K562 (cell line): ENCODE results near the gene CCR8. TPM values are rescaled to one million over a fixed set of nuclear protein-coding genes. Genes with fewer than 3 reads are reported as not detected.

Experiments used
- ATF7 ChIP-seq: fragments of 450-650 bp; IDR thresholded peaks from 2 replicates; pipeline ENCODE4 v1.7.1; 2014; ENCODE audit warnings: mild to moderate bottlenecking, moderate library complexity
- CEBPB ChIP-seq: fragments of 450-650 bp; IDR thresholded peaks from 2 replicates; pipeline ENCODE4 v1.6.1; 2016; ENCODE audit warnings: missing genetic modification characterization, missing compliant biosample characterization
- CREB1 ChIP-seq, 2 experiments: sonication (generic) in 1 of 2; formaldehyde crosslinking in 1 of 2; IDR thresholded peaks; 2 replicates each; pipeline versions ENCODE4 v1.6.1 to v1.8.0; 2012 to 2022; ENCODE audit warnings: inconsistent platforms in 1 of 2, mild to moderate bottlenecking in 1 of 2, missing genetic modification reagents in 1 of 2, moderate library complexity in 1 of 2
- DMBX1 ChIP-seq: fragments of 250-450 bp; sonication (Bioruptor Pico); IDR thresholded peaks from 2 replicates; pipeline ENCODE4 v1.8.0; 2022; ENCODE audit warnings: inconsistent platforms, mild to moderate bottlenecking, moderate library complexity, borderline replicate concordance
- EGR1 ChIP-seq: fragments of 450-650 bp; conservative IDR thresholded peaks from 2 replicates; pipeline ENCODE4 v1.6.1; 2017; ENCODE audit warnings: mild to moderate bottlenecking
- FOSL1 ChIP-seq: fragments of 200-800 bp; sonication (Bioruptor generic); conservative IDR thresholded peaks from 2 replicates; pipeline ENCODE4 v1.6.1; 2016; ENCODE audit warnings: missing genetic modification characterization, missing compliant biosample characterization
- MEF2D ChIP-seq: conservative IDR thresholded peaks from 2 replicates; pipeline ENCODE4 v1.6.1; 2016; ENCODE audit warnings: low read depth, missing genetic modification characterization, missing compliant biosample characterization
- NFE2L1 ChIP-seq: fragments of 450-650 bp; IDR thresholded peaks from 2 replicates; pipeline ENCODE4 v1.6.1; 2016; ENCODE audit warnings: missing genetic modification characterization, low read depth, mild to moderate bottlenecking, missing compliant biosample characterization, moderate library complexity, borderline replicate concordance
- NR4A1 ChIP-seq, 2 experiments: fragments of 250-450 bp in 1 of 2; fragments of 450-650 bp in 1 of 2; sonication (Bioruptor Pico) in 1 of 2; IDR thresholded peaks; 2 replicates each; pipeline versions ENCODE4 v1.4.0 to v1.6.1; 2016 to 2020; ENCODE audit warnings: mild to moderate bottlenecking in 2 of 2, missing compliant biosample characterization in 1 of 2, missing genetic modification characterization in 1 of 2, moderate library complexity in 1 of 2
- OTX1 ChIP-seq: fragments of 450-650 bp; formaldehyde crosslinking; IDR thresholded peaks from 2 replicates; pipeline ENCODE4 v1.4.0; 2022; ENCODE audit warnings: mild to moderate bottlenecking
- POLR2H ChIP-seq: IDR thresholded peaks from 2 replicates; pipeline ENCODE4 v1.6.1; 2016; ENCODE audit warnings: missing genetic modification characterization, low read depth, mild to moderate bottlenecking, control low read depth, missing compliant biosample characterization, moderate library complexity
- SMARCA4 ChIP-seq: fragments of 450-650 bp; IDR thresholded peaks from 2 replicates; pipeline ENCODE4 v1.6.1; 2016
- YBX1 ChIP-seq: fragments of 450-650 bp; IDR thresholded peaks from 2 replicates; pipeline ENCODE4 v1.7.1; 2016; ENCODE audit warnings: mild to moderate bottlenecking
- ZNF212 ChIP-seq: fragments of 450-650 bp; formaldehyde crosslinking; IDR thresholded peaks from 2 replicates; pipeline ENCODE4 v1.4.0; 2020; ENCODE audit warnings: mild to moderate bottlenecking
- ZNF57 ChIP-seq: fragments of 450-650 bp; formaldehyde crosslinking; IDR thresholded peaks from 2 replicates; pipeline ENCODE4 v1.4.0; 2020; ENCODE audit warnings: mild to moderate bottlenecking, moderate library complexity
- polyA plus RNA-seq, 8 experiments: library from polyadenylated mRNA; depleted of rRNA in 4 of 8; stranded (reverse) in 5 of 8; unstranded in 3 of 8; fragments of >200 nt; fragmentation: Nextera tagmentation in 2 of 8; fragmentation: Illumina TruSeq in 1 of 8; extraction: Ambion mirVana in 2 of 8; extraction: Trizol in 1 of 8; gene quantifications; 2 replicates each; pipeline versions ENCODE4 v1.2.1 to v1.2.3, GENCODE V29; 2011 to 2014; ENCODE audit warnings: inconsistent platforms in 1 of 8, missing spikeins in 1 of 8
- total RNA-seq, 7 experiments: library from RNA; depleted of rRNA in 6 of 7; stranded (reverse); fragments of >200 nt in 6 of 7; fragmentation: Illumina TruSeq in 2 of 7; extraction: Trizol in 2 of 7; gene quantifications; 2 replicates each; pipeline versions ENCODE4 v1.2.1 to v1.2.3, GENCODE V29; 2011 to 2021; ENCODE audit warnings: low replicate concordance in 1 of 7
- TF ChIP-seq, protein P1 (sequence below), 3 experiments: fragments of 200-800 bp in 1 of 3; sonication (Bioruptor generic) in 1 of 3; sonication (generic) in 1 of 3; formaldehyde crosslinking in 1 of 3; IDR thresholded peaks; 2 replicates each; pipeline versions ENCODE4 v1.6.1 to v1.8.0; 2016 to 2022; ENCODE audit warnings: mild to moderate bottlenecking in 2 of 3, missing compliant biosample characterization in 2 of 3, missing genetic modification characterization in 2 of 3, missing genetic modification reagents in 1 of 3
- TF ChIP-seq, protein P2 (sequence below): fragments of 250-450 bp; sonication (Bioruptor Pico); IDR thresholded peaks from 2 replicates; pipeline ENCODE4 v1.4.0; 2020; ENCODE audit warnings: mild to moderate bottlenecking
- TF ChIP-seq, protein P3 (sequence below): sonication (generic); formaldehyde crosslinking; IDR thresholded peaks from 2 replicates; pipeline ENCODE4 v1.9.0; 2022; ENCODE audit warnings: mild to moderate bottlenecking, missing genetic modification reagents
- TF ChIP-seq, protein P4 (sequence below): IDR thresholded peaks from 2 replicates; pipeline ENCODE4 v1.6.1; 2016; ENCODE audit warnings: missing genetic modification characterization, missing compliant biosample characterization
- TF ChIP-seq, protein P5 (sequence below): fragments of 450-650 bp; formaldehyde crosslinking; conservative IDR thresholded peaks from 2 replicates; pipeline ENCODE4 v1.4.0; 2022; ENCODE audit warnings: mild to moderate bottlenecking, missing genetic modification characterization
- TF ChIP-seq, protein P6 (sequence below): fragments of 450-650 bp; formaldehyde crosslinking; IDR thresholded peaks from 2 replicates; pipeline ENCODE4 v1.4.0; 2022; ENCODE audit warnings: missing genetic modification characterization

Gene CCR8
- total and polyA plus RNA-seq, 9 of the 15 experiments (the other 6 are each of a cell fraction or from before 2014, with no cell fraction given) = not detected

DNA sequence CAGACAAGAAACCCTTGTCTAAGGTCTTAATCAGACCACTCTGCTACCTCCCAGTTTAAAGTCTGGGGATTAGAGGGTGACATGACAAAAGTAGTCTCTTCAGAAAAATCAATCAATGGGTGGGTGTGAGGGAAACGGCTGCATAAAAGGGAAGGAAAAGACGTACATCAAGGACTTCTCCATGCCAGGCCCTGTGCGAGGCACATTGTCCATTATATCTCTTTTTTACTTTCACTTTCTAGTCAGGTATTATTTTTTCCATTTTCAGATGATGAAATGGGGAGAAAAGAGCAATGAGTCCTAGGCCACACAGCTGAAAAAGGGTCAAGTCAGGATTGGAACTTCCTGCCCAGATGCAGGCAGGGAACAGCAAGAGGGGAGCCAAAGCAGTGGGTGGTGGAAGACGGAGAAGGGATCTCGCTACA, 45.0 kb upstream of the CCR8 start (continued):
- TF ChIP-seq CREB1 (IDR thresholded peaks at IDR 0.05) = no peak
- TF ChIP-seq CREB1 (CRISPR knock-in tag; IDR thresholded peaks at IDR 0.05) = no peak
- TF ChIP-seq, protein P1, sequence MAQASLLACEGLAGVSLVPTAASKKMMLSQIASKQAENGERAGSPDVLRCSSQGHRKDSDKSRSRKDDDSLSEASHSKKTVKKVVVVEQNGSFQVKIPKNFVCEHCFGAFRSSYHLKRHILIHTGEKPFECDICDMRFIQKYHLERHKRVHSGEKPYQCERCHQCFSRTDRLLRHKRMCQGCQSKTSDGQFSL (CRISPR knock-in tag; IDR thresholded peaks at IDR 0.05) = no peak
- TF ChIP-seq, protein P1 (tag; IDR thresholded peaks at IDR 0.05) = 0 out of 4 replicates have a peak, but pooled peaks of 1 of the 2 experiments have one; percentile 12
- TF ChIP-seq, protein P2, sequence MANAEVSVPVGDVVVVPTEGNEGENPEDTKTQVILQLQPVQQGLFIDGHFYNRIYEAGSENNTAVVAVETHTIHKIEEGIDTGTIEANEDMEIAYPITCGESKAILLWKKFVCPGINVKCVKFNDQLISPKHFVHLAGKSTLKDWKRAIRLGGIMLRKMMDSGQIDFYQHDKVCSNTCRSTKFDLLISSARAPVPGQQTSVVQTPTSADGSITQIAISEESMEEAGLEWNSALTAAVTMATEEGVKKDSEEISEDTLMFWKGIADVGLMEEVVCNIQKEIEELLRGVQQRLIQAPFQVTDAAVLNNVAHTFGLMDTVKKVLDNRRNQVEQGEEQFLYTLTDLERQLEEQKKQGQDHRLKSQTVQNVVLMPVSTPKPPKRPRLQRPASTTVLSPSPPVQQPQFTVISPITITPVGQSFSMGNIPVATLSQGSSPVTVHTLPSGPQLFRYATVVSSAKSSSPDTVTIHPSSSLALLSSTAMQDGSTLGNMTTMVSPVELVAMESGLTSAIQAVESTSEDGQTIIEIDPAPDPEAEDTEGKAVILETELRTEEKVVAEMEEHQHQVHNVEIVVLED (CRISPR knock-in tag) = no peak
- TF ChIP-seq EGR1 = no peak
- TF ChIP-seq DMBX1 (CRISPR knock-in tag) = peak; percentile 81; the same call in 1 of the 2 replicates
- TF ChIP-seq OTX1 (CRISPR knock-in tag) = no peak
- no peak for TF ChIP-seq ZNF57 (CRISPR knock-in tag)
- peak; percentile 60; the same call in 1 of the 2 replicates for TF ChIP-seq ATF7
- TF ChIP-seq, protein P3, sequence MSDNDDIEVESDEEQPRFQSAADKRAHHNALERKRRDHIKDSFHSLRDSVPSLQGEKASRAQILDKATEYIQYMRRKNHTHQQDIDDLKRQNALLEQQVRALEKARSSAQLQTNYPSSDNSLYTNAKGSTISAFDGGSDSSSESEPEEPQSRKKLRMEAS (CRISPR knock-in tag) = no peak
- TF ChIP-seq SMARCA4 = peak; percentile 63
- TF ChIP-seq YBX1 = no peak
- peak; percentile 22; the same call in 1 of the 2 replicates for TF ChIP-seq CEBPB (tag)
- TF ChIP-seq NFE2L1 (tag) = no peak
- TF ChIP-seq MEF2D (tag) = peak; percentile 74; the same call in 1 of the 2 replicates
- TF ChIP-seq, protein P4, sequence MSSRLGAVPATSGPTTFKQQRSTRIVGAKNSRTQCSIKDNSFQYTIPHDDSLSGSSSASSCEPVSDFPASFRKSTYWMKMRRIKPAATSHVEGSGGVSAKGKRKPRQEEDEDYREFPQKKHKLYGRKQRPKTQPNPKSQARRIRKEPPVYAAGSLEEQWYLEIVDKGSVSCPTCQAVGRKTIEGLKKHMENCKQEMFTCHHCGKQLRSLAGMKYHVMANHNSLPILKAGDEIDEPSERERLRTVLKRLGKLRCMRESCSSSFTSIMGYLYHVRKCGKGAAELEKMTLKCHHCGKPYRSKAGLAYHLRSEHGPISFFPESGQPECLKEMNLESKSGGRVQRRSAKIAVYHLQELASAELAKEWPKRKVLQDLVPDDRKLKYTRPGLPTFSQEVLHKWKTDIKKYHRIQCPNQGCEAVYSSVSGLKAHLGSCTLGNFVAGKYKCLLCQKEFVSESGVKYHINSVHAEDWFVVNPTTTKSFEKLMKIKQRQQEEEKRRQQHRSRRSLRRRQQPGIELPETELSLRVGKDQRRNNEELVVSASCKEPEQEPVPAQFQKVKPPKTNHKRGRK (tag) = no peak
- TF ChIP-seq, protein P5, sequence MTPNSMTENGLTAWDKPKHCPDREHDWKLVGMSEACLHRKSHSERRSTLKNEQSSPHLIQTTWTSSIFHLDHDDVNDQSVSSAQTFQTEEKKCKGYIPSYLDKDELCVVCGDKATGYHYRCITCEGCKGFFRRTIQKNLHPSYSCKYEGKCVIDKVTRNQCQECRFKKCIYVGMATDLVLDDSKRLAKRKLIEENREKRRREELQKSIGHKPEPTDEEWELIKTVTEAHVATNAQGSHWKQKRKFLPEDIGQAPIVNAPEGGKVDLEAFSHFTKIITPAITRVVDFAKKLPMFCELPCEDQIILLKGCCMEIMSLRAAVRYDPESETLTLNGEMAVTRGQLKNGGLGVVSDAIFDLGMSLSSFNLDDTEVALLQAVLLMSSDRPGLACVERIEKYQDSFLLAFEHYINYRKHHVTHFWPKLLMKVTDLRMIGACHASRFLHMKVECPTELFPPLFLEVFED (CRISPR knock-in tag) = peak; percentile 41; the same call in 1 of the 2 replicates
- TF ChIP-seq FOSL1 (tag) = no peak
- TF ChIP-seq ZNF212 (CRISPR knock-in tag) = no peak
- TF ChIP-seq, protein P6, sequence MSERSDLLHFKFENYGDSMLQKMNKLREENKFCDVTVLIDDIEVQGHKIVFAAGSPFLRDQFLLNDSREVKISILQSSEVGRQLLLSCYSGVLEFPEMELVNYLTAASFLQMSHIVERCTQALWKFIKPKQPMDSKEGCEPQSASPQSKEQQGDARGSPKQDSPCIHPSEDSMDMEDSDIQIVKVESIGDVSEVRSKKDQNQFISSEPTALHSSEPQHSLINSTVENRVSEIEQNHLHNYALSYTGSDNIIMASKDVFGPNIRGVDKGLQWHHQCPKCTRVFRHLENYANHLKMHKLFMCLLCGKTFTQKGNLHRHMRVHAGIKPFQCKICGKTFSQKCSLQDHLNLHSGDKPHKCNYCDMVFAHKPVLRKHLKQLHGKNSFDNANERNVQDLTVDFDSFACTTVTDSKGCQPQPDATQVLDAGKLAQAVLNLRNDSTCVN (CRISPR knock-in tag) = no peak
- peak; percentile 64 for TF ChIP-seq POLR2H (tag)
- no peak for TF ChIP-seq NR4A1 (CRISPR knock-in tag; IDR thresholded peaks at IDR 0.05)
- peak; percentile 67 for TF ChIP-seq NR4A1 (tag; IDR thresholded peaks at IDR 0.05)
